C4-2B (cell line): Measurements from ENCODE around the gene ADGRE1.

ENCODE experiments used
- H3K27ac ChIP-seq: fragments of 450-650 bp; 2 replicates; pipeline ENCODE4 v1.5.1; 2017
- ZFX ChIP-seq: fragments of 450-650 bp; IDR thresholded peaks from 2 replicates; pipeline ENCODE4 v1.6.1; 2017
- TF ChIP-seq, protein P1 (sequence below): fragments of 450-650 bp; conservative IDR thresholded peaks from 2 replicates; pipeline ENCODE4 v1.5.1; 2017; ENCODE audit warnings: mild to moderate bottlenecking

The ADGRE1 gene

DNA sequence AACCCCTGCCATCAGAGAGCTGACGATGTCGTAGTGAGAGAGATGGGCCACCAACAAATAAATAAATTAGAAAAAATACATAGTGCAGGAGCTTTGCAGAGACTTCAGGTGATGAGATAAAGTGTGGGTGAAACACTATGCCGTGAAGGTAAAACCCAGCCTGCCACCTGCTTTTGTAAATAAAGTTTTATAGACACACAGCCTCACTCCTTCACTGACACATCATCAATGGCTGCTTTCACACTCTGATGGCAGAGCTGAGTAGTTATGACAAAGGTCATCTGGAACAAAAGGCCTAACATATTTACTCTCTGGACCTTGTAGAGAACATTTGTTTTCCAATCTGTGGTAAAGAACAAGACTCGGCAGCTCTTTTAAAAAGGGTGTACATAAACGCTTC lies 88.8 kb downstream of the ADGRE1 start:
- no peak for TF ChIP-seq ZFX

DNA sequence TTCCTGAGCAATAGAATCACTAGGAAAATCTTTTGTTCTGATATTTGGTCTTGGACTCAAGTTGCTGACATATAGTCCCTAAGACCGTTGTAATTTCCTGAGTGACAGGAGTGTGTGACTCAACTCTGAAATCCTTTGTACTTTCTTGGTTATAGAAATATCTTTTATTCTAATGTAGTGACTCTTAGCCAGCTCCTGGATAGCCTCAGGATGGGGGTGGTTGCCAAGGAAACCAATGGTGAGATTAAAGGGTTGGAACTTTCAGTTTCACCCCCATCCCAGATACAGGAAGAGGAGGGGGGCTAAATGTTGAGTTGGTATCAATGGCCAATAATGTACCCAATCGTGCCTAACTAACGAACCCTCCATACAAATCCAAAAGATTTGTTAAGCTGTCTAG lies 92.0 kb downstream of the ADGRE1 start:
- no peak overlapping the region for H3K27ac ChIP-seq

More for the DNA sequence above, 88.8 kb downstream of the ADGRE1 start:
- H3K27ac ChIP-seq = no peak overlapping the region

DNA sequence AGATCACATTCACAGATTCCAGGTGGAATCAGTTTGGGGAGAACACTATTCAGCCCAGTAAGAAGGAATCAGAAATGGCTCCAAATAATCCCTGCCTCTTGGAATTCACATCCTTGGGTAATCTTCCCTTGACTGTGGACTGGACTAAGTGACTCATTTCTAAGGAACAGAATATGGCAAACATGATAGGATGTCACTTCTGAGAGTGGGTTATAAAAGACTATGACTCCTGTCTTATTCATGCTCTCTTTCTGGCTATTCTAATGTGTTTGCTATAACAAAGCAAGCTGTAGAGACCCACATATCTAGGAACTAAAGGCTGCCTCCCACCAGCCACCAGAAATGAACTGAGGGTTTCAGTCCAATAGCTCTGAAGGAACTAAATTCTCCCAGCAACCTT lies 96.1 kb downstream of the ADGRE1 start:
- H3K27ac ChIP-seq = no peak overlapping the region
- TF ChIP-seq, protein P1, sequence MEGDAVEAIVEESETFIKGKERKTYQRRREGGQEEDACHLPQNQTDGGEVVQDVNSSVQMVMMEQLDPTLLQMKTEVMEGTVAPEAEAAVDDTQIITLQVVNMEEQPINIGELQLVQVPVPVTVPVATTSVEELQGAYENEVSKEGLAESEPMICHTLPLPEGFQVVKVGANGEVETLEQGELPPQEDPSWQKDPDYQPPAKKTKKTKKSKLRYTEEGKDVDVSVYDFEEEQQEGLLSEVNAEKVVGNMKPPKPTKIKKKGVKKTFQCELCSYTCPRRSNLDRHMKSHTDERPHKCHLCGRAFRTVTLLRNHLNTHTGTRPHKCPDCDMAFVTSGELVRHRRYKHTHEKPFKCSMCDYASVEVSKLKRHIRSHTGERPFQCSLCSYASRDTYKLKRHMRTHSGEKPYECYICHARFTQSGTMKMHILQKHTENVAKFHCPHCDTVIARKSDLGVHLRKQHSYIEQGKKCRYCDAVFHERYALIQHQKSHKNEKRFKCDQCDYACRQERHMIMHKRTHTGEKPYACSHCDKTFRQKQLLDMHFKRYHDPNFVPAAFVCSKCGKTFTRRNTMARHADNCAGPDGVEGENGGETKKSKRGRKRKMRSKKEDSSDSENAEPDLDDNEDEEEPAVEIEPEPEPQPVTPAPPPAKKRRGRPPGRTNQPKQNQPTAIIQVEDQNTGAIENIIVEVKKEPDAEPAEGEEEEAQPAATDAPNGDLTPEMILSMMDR = no peak
- TF ChIP-seq ZFX = no peak

More for the DNA sequence above, 92.0 kb downstream of the ADGRE1 start:
- TF ChIP-seq, protein P1 = no peak
- TF ChIP-seq ZFX = no peak

DNA sequence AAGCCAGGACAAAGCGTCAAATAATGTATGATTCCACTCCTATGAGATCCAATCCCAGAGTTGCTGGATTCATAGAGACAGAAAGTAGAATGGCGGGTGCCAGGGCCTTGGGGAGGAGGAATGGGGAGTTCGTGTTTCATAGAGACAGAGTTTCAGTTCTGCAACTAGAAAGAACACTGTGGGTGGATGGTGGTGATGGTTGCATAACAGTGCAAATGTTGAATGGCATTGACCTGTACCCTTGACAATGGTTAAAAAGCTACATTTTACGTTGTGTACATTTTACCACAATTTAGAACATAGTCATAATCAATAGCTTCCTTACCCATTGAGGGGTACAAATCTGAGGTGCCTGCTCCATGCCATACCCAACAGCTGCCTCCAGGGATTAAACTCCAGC lies 100.5 kb downstream of the ADGRE1 start:
- no peak overlapping the region for H3K27ac ChIP-seq
- no peak for TF ChIP-seq ZFX
- TF ChIP-seq, protein P1 = no peak

DNA sequence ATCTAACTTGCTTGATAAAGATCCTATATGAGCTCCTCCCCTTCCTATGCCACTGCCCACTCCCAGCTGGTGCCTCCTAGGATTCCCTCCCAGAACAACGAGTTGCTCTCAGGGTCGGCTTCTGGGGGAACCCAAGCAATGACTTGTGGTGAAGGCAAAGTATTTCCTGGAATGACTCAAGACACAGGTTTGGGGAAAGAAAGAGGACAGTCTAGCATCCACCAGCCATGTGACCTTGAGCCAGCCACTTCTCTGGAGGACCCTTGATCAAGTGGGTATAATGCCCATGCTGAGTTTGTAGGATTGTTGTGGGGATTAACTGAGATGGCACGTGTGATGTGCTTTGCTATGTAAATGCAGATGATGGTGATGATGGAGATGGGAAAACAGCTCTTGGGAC lies 100.9 kb downstream of the ADGRE1 start:
- H3K27ac ChIP-seq = no peak overlapping the region
- TF ChIP-seq, protein P1 = no peak
- TF ChIP-seq ZFX = no peak
